Liver (tissue), 3 donors: Measurements from ENCODE around the gene RNF111.

ENCODE experiments used
- FOXA2 ChIP-seq: IDR thresholded peaks from 2 replicates; pipeline ENCODE4 v1.6.1; 2016; ENCODE audit warnings: antibody characterized with exemption
- JUND ChIP-seq, 2 donors: IDR thresholded peaks; 2 replicates each; pipeline ENCODE4 v1.6.1; 2016; ENCODE audit warnings: antibody characterized with exemption in 2 of 2
- RAD21 ChIP-seq, 2 donors: IDR thresholded peaks; 2 replicates each; pipeline ENCODE4 v1.6.1; 2016; ENCODE audit warnings: antibody characterized with exemption in 2 of 2, mild to moderate bottlenecking in 2 of 2
- RXRA ChIP-seq, 2 donors: IDR thresholded peaks; 2 replicates each; pipeline ENCODE4 v1.6.1; 2017 to 2018; ENCODE audit warnings: antibody characterized with exemption in 2 of 2, mild to moderate bottlenecking in 1 of 2
- TAF1 ChIP-seq: conservative IDR thresholded peaks from 2 replicates; pipeline ENCODE4 v1.6.1; 2016; ENCODE audit warnings: antibody characterized with exemption, mild to moderate bottlenecking
- YY1 ChIP-seq: IDR thresholded peaks from 2 replicates; pipeline ENCODE4 v1.6.1; 2016; ENCODE audit warnings: antibody characterized with exemption, mild to moderate bottlenecking
- TF ChIP-seq, protein P1 (sequence below): fragments of 150-350 bp; IDR thresholded peaks from 2 replicates; pipeline ENCODE4 v1.5.1; 2017; ENCODE audit warnings: improper control_type of control experiment, low read depth, low read length; ENCODE audit not compliant: missing input control
- TF ChIP-seq, protein P2 (sequence below): IDR thresholded peaks from 2 replicates; pipeline ENCODE4 v1.6.1; 2016; ENCODE audit warnings: antibody characterized with exemption
- TF ChIP-seq, protein P3 (sequence below): IDR thresholded peaks from 2 replicates; pipeline ENCODE4 v1.6.1; 2016; ENCODE audit warnings: antibody characterized with exemption
- TF ChIP-seq, protein P4 (sequence below): IDR thresholded peaks from 2 replicates; pipeline ENCODE4 v1.6.1; 2016; ENCODE audit warnings: antibody characterized with exemption
- donor health status: healthy.
- donor health status: healthy.

DNA sequence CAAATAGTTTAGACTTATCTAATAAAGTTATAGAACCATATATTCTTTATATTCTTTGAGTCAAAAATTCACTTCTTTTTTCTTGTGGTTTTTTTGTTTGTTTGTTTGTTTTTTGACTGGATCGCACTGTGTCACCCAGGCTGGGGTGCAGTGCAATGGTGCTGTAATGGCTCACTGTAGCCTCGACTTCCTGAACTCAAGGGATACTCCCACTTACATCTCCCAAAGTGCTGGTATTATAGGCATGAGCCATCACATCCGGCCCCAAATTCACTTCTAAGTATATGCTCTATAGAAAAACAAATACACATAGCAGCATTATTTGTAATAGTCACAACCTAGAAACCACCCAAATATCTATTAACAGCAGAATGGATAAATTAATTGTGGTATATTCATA is 40.3 kb upstream of the RNF111 start:
- TF ChIP-seq JUND (IDR thresholded peaks at IDR 0.05) (no peak), RXRA (IDR thresholded peaks at IDR 0.05) (no peak), TAF1 (no peak), YY1 (no peak), RAD21 (IDR thresholded peaks at IDR 0.05) (no peak), FOXA2 (no peak)
- TF ChIP-seq, protein P1, sequence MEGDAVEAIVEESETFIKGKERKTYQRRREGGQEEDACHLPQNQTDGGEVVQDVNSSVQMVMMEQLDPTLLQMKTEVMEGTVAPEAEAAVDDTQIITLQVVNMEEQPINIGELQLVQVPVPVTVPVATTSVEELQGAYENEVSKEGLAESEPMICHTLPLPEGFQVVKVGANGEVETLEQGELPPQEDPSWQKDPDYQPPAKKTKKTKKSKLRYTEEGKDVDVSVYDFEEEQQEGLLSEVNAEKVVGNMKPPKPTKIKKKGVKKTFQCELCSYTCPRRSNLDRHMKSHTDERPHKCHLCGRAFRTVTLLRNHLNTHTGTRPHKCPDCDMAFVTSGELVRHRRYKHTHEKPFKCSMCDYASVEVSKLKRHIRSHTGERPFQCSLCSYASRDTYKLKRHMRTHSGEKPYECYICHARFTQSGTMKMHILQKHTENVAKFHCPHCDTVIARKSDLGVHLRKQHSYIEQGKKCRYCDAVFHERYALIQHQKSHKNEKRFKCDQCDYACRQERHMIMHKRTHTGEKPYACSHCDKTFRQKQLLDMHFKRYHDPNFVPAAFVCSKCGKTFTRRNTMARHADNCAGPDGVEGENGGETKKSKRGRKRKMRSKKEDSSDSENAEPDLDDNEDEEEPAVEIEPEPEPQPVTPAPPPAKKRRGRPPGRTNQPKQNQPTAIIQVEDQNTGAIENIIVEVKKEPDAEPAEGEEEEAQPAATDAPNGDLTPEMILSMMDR: no peak
- TF ChIP-seq, protein P2, sequence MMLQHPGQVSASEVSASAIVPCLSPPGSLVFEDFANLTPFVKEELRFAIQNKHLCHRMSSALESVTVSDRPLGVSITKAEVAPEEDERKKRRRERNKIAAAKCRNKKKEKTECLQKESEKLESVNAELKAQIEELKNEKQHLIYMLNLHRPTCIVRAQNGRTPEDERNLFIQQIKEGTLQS: no peak
- TF ChIP-seq, protein P3, sequence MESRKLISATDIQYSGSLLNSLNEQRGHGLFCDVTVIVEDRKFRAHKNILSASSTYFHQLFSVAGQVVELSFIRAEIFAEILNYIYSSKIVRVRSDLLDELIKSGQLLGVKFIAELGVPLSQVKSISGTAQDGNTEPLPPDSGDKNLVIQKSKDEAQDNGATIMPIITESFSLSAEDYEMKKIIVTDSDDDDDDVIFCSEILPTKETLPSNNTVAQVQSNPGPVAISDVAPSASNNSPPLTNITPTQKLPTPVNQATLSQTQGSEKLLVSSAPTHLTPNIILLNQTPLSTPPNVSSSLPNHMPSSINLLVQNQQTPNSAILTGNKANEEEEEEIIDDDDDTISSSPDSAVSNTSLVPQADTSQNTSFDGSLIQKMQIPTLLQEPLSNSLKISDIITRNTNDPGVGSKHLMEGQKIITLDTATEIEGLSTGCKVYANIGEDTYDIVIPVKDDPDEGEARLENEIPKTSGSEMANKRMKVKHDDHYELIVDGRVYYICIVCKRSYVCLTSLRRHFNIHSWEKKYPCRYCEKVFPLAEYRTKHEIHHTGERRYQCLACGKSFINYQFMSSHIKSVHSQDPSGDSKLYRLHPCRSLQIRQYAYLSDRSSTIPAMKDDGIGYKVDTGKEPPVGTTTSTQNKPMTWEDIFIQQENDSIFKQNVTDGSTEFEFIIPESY: no peak
- TF ChIP-seq, protein P4, sequence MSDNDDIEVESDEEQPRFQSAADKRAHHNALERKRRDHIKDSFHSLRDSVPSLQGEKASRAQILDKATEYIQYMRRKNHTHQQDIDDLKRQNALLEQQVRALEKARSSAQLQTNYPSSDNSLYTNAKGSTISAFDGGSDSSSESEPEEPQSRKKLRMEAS: no peak
